Mesenteric fat pad (tissue), 1 donor: ENCODE measurements around the gene GATAD1. TPM values are rescaled to one million over a fixed set of nuclear protein-coding genes. Genes with fewer than 3 reads are reported as not detected.
"Not testable (repeated sequence)": the region's sequence is repeated elsewhere in the genome, so short reads cannot be mapped to it uniquely, and the experiment has no call there.

Experiments
- DNase-seq: peaks from one replicate; pipeline ENCODE4 v3.0.0-alpha.2; 2020; ENCODE audit warnings: low spot score
- total RNA-seq: library from RNA; stranded (reverse); fragmentation: NEBNext Ultra II Directional; extraction: Animal tissue kit (Norgen Biotek cat#: 25700); gene quantifications from one replicate; pipeline ENCODE4 v1.2.1, GENCODE V29; 2021
- donor health status: DM: yes; HTN: yes; CAD: no.

The GATAD1 gene
- total RNA-seq, 1 donor from 2014 or later: 29.6 TPM

GRCh38 chr7:92436612-92437445 is 10.5 kb upstream of the GATAD1 start:
- no peak for DNase-seq

- DNase-seq: no peak
Measured at GRCh38 chr7:92437956-92438491, 9.3 kb upstream of the GATAD1 start.

GRCh38 chr7:92442720-92443119 is 4.6 kb upstream of the GATAD1 start:
- not testable (repeated sequence) for DNase-seq

GRCh38 chr7:92446869-92447344 is 375 bp upstream of the GATAD1 start:
- DNase-seq: no peak

- no peak for DNase-seq
Measured at GRCh38 chr7:92448205-92448747, 994 bp downstream of the GATAD1 start.

GRCh38 chr7:92451645-92452044 is 4.4 kb downstream of the GATAD1 start:
- DNase-seq: no peak

GRCh38 chr7:92456236-92456635 is 9.0 kb downstream of the GATAD1 start:
- no peak for DNase-seq

- no peak for DNase-seq
Measured at GRCh38 chr7:92460109-92460508, 12.8 kb downstream of the GATAD1 start.

- DNase-seq: no peak
Measured at GRCh38 chr7:92460510-92460909, 13.2 kb downstream of the GATAD1 start.

GRCh38 chr7:92461027-92462003 is 14.0 kb downstream of the GATAD1 start:
- DNase-seq: no peak

- DNase-seq: no peak
Measured at GRCh38 chr7:92462560-92462959, 15.3 kb downstream of the GATAD1 start.

GRCh38 chr7:92464515-92464914 is 17.2 kb downstream of the GATAD1 start:
- DNase-seq: no peak

GRCh38 chr7:92466682-92467081 is 19.4 kb downstream of the GATAD1 start:
- DNase-seq: no peak

GRCh38 chr7:92468589-92468988 is 21.3 kb downstream of the GATAD1 start:
- not testable (repeated sequence) for DNase-seq

- not testable (repeated sequence) for DNase-seq
Measured at GRCh38 chr7:92473989-92474388, 26.7 kb downstream of the GATAD1 start.

GRCh38 chr7:92475261-92475770 is 28.0 kb downstream of the GATAD1 start:
- not testable (repeated sequence) for DNase-seq

- not testable (repeated sequence) for DNase-seq
Measured at GRCh38 chr7:92475851-92476590, 28.7 kb downstream of the GATAD1 start.

- DNase-seq: not testable (repeated sequence)
Measured at GRCh38 chr7:92477681-92478080, 30.4 kb downstream of the GATAD1 start, which contains the start of gene ERVW-1. Gene ERVW-1, minus strand, starts transcription at chr7:92477946. Its CDS starts 7,565 bp downstream, at chr7:92470381.

- DNase-seq: no peak
Measured at GRCh38 chr7:92478095-92478494, 30.8 kb downstream of the GATAD1 start.

- DNase-seq: no peak
Measured at GRCh38 chr7:92478711-92479110, 31.4 kb downstream of the GATAD1 start.
